HepG2 (cell line): ENCODE results near the gene CTDP1. TPM values are rescaled to one million over a fixed set of nuclear protein-coding genes. Genes with fewer than 3 reads are reported as not detected.
A peak's percentile ranks its signal among the peaks of the same experiment; 100 is the strongest.

Experiments used
- ATF2 ChIP-seq: sonication (generic); formaldehyde crosslinking; IDR thresholded peaks from 2 replicates; pipeline ENCODE4 v1.4.0; 2020; ENCODE audit warnings: missing genetic modification reagents
- CBFB ChIP-seq: sonication (generic); formaldehyde crosslinking; IDR thresholded peaks from 2 replicates; pipeline ENCODE4 v1.4.0; 2020; ENCODE audit warnings: missing genetic modification reagents
- CSRNP1 ChIP-seq: sonication (generic); formaldehyde crosslinking; IDR thresholded peaks from 2 replicates; pipeline ENCODE4 v1.8.1; 2023; ENCODE audit warnings: mild to moderate bottlenecking, missing genetic modification reagents
- IRF2 ChIP-seq: IDR thresholded peaks from 2 replicates; pipeline ENCODE4 v1.6.1; 2018; ENCODE audit warnings: missing genetic modification reagents, missing compliant biosample characterization
- KDM4B ChIP-seq: sonication (generic); formaldehyde crosslinking; IDR thresholded peaks from 2 replicates; pipeline ENCODE4 v1.4.0; 2020; ENCODE audit warnings: missing genetic modification reagents
- PATZ1 ChIP-seq: sonication (generic); formaldehyde crosslinking; IDR thresholded peaks from 2 replicates; pipeline ENCODE4 v1.4.0; 2020; ENCODE audit warnings: missing genetic modification reagents
- PITX1 ChIP-seq: sonication (generic); formaldehyde crosslinking; IDR thresholded peaks from 2 replicates; pipeline ENCODE4 v1.5.1; 2020; ENCODE audit warnings: mild to moderate bottlenecking, missing genetic modification reagents
- TGIF2 ChIP-seq: IDR thresholded peaks from 2 replicates; pipeline ENCODE4 v1.6.1; 2016; ENCODE audit warnings: control low read depth, missing compliant biosample characterization
- polyA plus RNA-seq, 8 experiments: library from polyadenylated mRNA; depleted of rRNA in 3 of 8; stranded (reverse) in 7 of 8; unstranded in 1 of 8; fragments of >200 nt; fragmentation: Illumina TruSeq in 4 of 8; extraction: Trizol in 4 of 8; gene quantifications; 2 replicates each; pipeline versions ENCODE4 v1.2.1 to v1.2.3, GENCODE V29; 2011 to 2016; ENCODE audit warnings: low read depth in 4 of 8, missing spikeins in 1 of 8, mixed read lengths in 1 of 8; ENCODE audit not compliant: insufficient read depth in 1 of 8
- total RNA-seq, 5 experiments: library from RNA; depleted of rRNA; stranded (reverse); fragments of >200 nt; fragmentation: Illumina TruSeq; extraction: Trizol; gene quantifications; 2 replicates each; pipeline ENCODE4 v1.2.3, GENCODE V29; 2016; ENCODE audit warnings: low read depth in 1 of 5
- TF ChIP-seq, protein P1 (sequence below), 2 experiments: fragments of 450-650 bp in 1 of 2; sonication (generic) in 1 of 2; formaldehyde crosslinking in 1 of 2; IDR thresholded peaks; 2 replicates each; pipeline versions ENCODE4 v1.6.1 to v1.8.0; 2016 to 2022; ENCODE audit warnings: antibody characterized with exemption in 1 of 2, mild to moderate bottlenecking in 1 of 2, missing genetic modification reagents in 1 of 2
- TF ChIP-seq, protein P2 (sequence below): sonication (generic); formaldehyde crosslinking; IDR thresholded peaks from 2 replicates; pipeline ENCODE4 v1.8.0; 2022; ENCODE audit warnings: missing genetic modification reagents, mild to moderate bottlenecking, borderline replicate concordance

Gene CTDP1
- total and polyA plus RNA-seq, 2 of the 13 experiments (the other 11 are each of a cell fraction or from before 2014, with no cell fraction given) = 6.9 to 11.0 TPM

DNA sequence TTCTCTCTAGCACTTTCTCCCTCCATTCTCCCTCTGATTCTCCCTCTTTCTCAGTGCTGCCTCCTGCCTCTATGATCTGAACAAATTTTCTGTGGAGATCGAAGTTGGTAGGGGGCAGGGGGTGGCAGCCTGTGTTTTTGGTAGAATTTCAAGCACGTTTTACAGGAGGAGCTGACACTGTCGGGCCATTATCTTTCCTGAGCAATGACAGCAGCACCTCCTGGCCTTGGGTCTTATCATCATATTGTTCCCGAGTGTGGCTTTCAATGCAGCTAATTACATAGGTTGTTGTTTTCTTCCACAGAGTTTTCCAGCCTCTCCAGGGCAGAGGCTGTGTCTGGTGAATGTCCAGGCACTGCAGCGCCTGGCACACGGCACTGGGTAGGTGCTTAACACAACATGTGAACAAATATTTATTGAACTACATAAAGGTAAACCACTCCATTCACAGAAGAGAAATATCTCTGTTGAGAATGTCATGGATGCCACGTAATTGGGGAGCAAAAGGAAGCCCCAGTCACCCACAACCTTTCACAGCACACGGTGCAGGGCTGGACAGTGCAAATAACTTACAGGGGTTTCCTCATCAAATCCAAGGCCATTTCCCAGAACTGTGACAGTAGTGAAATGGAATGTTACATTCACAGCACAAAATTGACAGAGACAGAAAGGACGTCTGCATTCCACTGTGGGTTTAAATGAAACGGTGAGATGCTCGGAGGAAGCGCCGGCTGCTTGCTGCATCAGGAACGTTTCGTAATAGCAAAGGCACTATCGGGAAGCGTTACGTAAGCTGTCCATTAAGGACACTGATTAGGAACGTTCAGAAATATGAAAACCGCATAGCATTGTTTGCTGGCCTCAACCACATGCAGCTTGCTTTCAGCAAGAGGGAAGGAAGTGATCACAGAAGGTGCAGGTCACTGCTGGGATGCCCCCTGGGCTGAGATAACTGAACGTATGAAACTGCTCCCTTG lies 111.7 kb downstream of the CTDP1 start (continued):
- TF ChIP-seq IRF2 (peak; percentile 64; the same call in 1 of the 2 replicates), PATZ1 (CRISPR knock-in tag) (peak; percentile 20; the same call in 1 of the 2 replicates), TGIF2 (CRISPR knock-in tag) (0 out of 2 replicates have a peak, but pooled peaks have one; percentile 51), CBFB (0 out of 2 replicates have a peak, but pooled peaks have one; percentile 45), CSRNP1 (CRISPR knock-in tag) (no peak), KDM4B (peak; percentile 73; the same call in 1 of the 2 replicates), PITX1 (CRISPR knock-in tag) (0 out of 2 replicates have a peak, but pooled peaks have one; percentile 16), ATF2 (peak; percentile 75; the same call in 1 of the 2 replicates)
- TF ChIP-seq, protein P1, sequence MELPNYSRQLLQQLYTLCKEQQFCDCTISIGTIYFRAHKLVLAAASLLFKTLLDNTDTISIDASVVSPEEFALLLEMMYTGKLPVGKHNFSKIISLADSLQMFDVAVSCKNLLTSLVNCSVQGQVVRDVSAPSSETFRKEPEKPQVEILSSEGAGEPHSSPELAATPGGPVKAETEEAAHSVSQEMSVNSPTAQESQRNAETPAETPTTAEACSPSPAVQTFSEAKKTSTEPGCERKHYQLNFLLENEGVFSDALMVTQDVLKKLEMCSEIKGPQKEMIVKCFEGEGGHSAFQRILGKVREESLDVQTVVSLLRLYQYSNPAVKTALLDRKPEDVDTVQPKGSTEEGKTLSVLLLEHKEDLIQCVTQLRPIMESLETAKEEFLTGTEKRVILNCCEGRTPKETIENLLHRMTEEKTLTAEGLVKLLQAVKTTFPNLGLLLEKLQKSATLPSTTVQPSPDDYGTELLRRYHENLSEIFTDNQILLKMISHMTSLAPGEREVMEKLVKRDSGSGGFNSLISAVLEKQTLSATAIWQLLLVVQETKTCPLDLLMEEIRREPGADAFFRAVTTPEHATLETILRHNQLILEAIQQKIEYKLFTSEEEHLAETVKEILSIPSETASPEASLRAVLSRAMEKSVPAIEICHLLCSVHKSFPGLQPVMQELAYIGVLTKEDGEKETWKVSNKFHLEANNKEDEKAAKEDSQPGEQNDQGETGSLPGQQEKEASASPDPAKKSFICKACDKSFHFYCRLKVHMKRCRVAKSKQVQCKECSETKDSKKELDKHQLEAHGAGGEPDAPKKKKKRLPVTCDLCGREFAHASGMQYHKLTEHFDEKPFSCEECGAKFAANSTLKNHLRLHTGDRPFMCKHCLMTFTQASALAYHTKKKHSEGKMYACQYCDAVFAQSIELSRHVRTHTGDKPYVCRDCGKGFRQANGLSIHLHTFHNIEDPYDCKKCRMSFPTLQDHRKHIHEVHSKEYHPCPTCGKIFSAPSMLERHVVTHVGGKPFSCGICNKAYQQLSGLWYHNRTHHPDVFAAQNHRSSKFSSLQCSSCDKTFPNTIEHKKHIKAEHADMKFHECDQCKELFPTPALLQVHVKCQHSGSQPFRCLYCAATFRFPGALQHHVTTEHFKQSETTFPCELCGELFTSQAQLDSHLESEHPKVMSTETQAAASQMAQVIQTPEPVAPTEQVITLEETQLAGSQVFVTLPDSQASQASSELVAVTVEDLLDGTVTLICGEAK (IDR thresholded peaks at IDR 0.05) = no peak
- TF ChIP-seq, protein P1 (CRISPR knock-in tag; IDR thresholded peaks at IDR 0.05) = 0 out of 2 replicates have a peak, but pooled peaks have one; percentile 31
- TF ChIP-seq, protein P2, sequence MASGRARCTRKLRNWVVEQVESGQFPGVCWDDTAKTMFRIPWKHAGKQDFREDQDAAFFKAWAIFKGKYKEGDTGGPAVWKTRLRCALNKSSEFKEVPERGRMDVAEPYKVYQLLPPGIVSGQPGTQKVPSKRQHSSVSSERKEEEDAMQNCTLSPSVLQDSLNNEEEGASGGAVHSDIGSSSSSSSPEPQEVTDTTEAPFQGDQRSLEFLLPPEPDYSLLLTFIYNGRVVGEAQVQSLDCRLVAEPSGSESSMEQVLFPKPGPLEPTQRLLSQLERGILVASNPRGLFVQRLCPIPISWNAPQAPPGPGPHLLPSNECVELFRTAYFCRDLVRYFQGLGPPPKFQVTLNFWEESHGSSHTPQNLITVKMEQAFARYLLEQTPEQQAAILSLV = 0 out of 2 replicates have a peak, but pooled peaks have one; percentile 4
